Measurements from ENCODE around the gene PURA.

PURA gene

DNA sequence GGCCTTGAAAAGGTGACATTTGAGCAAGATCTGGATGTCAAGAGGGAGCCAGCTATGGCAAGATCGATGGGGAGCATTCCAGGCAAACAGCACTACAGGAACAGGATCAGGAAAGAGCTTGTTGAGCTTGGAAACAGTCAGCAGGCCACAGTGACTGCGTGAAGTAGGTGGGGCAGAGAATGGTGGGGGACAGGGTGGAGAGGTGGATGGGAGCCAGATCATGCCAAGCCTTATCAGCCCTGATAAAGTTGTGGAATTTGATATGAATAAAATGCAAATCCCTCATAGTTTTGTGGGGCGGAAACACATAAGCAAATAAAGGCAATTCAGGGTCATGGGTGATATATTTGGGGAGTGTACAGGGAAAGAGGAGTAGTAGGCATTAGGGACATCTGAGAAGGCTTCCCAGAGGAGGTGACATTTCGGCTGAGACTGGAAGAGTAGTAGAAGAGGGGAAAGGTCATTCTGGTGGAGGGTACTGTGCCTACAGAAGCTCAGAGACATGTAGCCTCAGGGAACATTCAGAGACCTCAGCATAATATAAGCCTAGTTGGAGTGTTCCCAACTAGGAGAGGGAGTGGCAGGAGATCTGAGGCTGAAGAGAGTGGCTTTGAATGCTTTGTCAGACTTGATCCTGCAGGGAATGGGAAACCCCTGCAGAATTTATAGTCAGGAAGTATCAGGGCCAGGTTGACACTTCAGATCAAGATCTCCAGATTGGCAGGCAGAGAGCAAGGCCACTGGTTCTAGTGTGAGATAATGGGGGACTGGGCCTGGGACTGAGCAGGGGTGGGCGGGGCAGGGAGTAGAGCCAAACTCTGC is 51.4 kb downstream of the PURA start:
- DNase-seq: no peak

DNA sequence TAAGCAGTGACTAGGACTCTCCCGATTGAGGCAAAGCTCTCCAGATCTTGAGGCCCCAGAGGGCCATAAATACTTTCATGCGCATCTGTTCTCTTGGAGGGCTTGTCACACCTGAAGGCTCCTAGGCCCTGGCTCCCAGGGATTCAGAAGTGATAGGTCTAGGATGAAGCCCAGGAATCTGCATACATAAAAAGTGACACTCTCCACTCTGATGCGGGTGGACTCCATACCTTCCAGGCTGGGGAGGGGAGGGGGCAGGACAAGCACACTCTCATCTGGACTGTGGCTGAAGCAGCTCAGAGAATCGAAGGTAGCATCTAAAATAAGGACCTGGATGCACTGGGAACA is 52.0 kb downstream of the PURA start:
- no peak for DNase-seq

GRCh38 chr5:140166911-140167310 is 53.0 kb downstream of the PURA start:
- DNase-seq: no peak

DNA sequence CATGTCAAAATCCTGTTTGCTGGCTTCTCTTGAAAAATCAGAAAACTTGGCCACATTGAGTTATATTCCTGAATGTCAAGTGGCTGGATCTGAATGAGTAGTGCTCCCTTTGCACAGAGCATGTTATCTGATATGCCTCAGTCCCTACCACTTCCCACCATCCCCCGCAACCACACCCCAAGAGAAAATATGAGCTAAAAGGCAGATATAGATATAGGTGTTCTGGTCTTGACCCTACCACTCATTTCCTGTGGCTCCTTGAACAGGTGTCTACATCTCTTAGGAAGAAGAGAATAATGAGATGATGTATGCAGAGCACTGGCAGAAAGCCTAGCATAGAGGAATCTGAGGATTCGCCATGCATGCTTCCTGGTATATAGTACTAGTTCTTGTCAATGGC is 54.5 kb downstream of the PURA start:
- DNase-seq: no peak

- no peak for DNase-seq
These were observed 55.5 kb downstream of the PURA start for GRCh38 chr5:140169410-140169809.

DNA sequence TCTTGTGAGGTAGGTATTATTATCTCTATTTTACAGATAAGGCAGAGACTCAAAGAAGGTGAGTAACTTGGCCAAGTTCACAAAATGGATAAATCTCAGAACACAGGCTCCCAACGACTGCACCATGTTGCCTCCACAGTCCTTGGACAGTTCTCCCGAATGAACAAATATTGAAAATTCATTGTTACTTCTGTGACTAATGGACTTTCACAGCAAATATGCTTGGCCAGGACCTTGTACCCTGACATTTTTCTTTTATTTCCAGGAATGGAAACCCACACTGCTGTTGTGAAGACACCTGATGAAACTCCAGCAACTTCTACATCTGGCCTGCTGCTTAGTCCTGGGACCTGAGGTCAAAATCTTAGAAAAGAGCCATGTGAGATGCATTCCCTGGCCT is 58.6 kb downstream of the PURA start:
- no peak for DNase-seq

DNA sequence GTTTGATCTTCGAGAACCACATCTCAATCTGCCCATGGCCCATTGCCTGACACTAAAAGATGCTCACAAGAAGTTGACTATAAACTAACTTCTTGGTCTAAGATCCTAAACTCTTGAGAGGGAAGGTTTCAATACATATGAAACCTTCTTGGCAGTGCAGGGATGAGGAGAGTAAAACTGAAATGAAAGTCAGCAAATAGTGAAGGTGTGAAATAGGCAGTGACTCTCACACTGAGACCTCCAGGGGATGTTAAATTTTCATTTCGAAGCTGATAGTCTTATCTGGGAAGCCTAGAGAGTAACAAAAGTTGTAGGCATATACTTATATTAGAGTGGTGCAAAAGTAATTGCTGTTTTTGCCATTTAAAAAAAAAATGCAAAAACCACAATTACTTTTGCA is 60.1 kb downstream of the PURA start:
- DNase-seq: no peak

DNA sequence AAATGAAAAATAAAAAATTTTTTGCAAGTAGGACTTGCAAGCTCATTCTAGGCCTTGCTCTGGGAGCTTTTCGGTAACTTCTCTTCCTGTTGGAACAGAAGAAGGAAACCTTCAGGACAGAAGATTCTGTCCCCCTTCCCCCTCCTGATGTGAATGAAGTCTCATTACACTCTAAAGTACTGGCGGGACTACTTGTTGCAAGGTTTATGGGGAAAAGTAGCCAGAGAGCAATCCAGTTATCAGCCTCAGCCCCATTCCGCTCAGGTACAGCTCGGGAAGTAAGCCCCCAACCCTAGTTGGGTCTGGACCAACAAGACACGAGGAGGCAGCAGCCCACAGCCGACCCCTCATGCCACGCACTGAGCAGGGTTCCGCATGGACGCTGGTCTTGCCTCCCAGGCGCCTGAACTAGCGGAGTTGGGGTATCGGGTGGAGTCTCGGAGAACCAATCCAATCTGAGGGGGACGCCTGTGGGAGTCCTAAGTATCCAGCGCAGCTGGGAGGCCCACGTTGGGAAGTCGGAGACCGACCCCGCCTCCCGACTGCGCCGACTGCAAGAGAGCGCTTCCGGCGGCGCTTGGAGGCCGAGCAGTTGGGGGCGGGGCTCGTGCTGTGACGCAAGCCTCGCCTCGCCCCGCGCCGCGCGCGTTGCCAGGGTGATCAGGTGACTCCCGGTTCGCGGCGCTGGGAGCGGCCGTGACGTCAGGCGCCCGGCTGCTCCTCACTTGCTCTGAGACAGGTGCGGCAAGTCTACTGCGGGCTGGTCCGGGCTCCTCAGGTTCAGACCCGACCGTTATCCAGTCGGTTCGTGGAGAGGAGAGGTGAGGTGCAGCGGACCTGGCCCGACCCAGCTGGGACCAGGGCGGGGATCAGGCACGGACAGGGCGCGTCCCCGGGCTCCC is 60.8 kb downstream of the PURA start, which contains the start of gene CYSTM1:
CYSTM1 (plus strand) TSS at position 724 of the 902 bp plus-strand sequence. CDS start 19,278 bp downstream, outside the sequence.
- peak; percentile 36 for DNase-seq
